T47D (cell line): ENCODE measurements around the gene PXDN.
A peak's percentile ranks its signal among the peaks of the same experiment; 100 is the strongest.
"Not testable (repeated sequence)": the region's sequence is repeated elsewhere in the genome, so short reads cannot be mapped to it uniquely, and the experiment has no call there.

ENCODE experiments used
- DNase-seq, 2 experiments: peaks; one replicate each; pipeline versions ENCODE4 v3.0.0 to v3.0.0-alpha.2; 2011 to 2012; ENCODE audit warnings: low read depth in 1 of 2, low spot score in 1 of 2
- JUND ChIP-seq: IDR thresholded peaks from 2 replicates; pipeline ENCODE4 v1.6.1; 2012; ENCODE audit warnings: low read depth
- in situ Hi-C: cut with HindIII; loops from 2 replicates; pipeline ENCODE4 v1.10.0; 2016; ENCODE audit warnings: low sequenced_read_pairs, low pct_unique_long_range_greater_than_20kb

Gene PXDN

GRCh38 chr2:1770566-1771380 lies 26.5 kb upstream of the PXDN start:
- no peak for DNase-seq
- no peak for TF ChIP-seq JUND
- in situ Hi-C loops = no loop called here

GRCh38 chr2:1769703-1770422 lies 25.5 kb upstream of the PXDN start:
- peak; percentile 81 to 83 for DNase-seq

GRCh38 chr2:1767939-1768691 lies 23.8 kb upstream of the PXDN start:
- TF ChIP-seq JUND = no peak
- in situ Hi-C loops = no loop called here
- DNase-seq = no peak

More at GRCh38 chr2:1769703-1770422, 25.5 kb upstream of the PXDN start:
- in situ Hi-C loops = no loop called here
- TF ChIP-seq JUND = no peak

GRCh38 chr2:1766851-1767811 lies 22.8 kb upstream of the PXDN start:
- in situ Hi-C loops = no loop called here
- no peak for DNase-seq
- TF ChIP-seq JUND = no peak

GRCh38 chr2:1766425-1766824 lies 22.1 kb upstream of the PXDN start:
- in situ Hi-C loops = no loop called here
- no peak for DNase-seq
- no peak for TF ChIP-seq JUND

GRCh38 chr2:1765201-1765600 lies 20.9 kb upstream of the PXDN start:
- in situ Hi-C loops, DNase-seq: not testable (repeated sequence)

- no peak for DNase-seq
- TF ChIP-seq JUND = no peak
- in situ Hi-C loops = no loop called here
These were observed 15.3 kb upstream of the PXDN start for GRCh38 chr2:1759611-1759930.

- in situ Hi-C loops = no loop called here
These were observed 14.7 kb upstream of the PXDN start for GRCh38 chr2:1758774-1759610.

GRCh38 chr2:1758171-1758570 lies 13.9 kb upstream of the PXDN start:
- no peak for DNase-seq
- no peak for TF ChIP-seq JUND
- in situ Hi-C loops = no loop called here

More at GRCh38 chr2:1758774-1759610, 14.7 kb upstream of the PXDN start:
- TF ChIP-seq JUND = no peak
- no peak for DNase-seq

GRCh38 chr2:1757567-1757966 lies 13.3 kb upstream of the PXDN start:
- no peak for TF ChIP-seq JUND
- DNase-seq = no peak

GRCh38 chr2:1757146-1757545 lies 12.8 kb upstream of the PXDN start:
- DNase-seq, in situ Hi-C loops: not testable (repeated sequence)

More at GRCh38 chr2:1757567-1757966, 13.3 kb upstream of the PXDN start:
- in situ Hi-C loops = no loop called here
